Stomach (tissue), 9 donors: ENCODE results near the gene CDH23. TPM values are rescaled to one million over a fixed set of nuclear protein-coding genes. Genes with fewer than 3 reads are reported as not detected.

Experiments
- DNase-seq, 2 donors: peaks; one replicate each; pipeline versions ENCODE4 v3.0.0 to v3.0.0-alpha.2; 2013 to 2019
- H3K27ac ChIP-seq, 5 donors: fragments of 200-600 bp in 4 of 5; sonication (generic) in 4 of 5; one replicate each; pipeline ENCODE4 v1.5.1; 2013 to 2019; ENCODE audit warnings: mild to moderate bottlenecking in 1 of 5, moderate library complexity in 1 of 5
- H3K27me3 ChIP-seq, 3 donors: fragments of 200-600 bp; sonication (generic); one replicate each; pipeline ENCODE4 v1.5.1; 2017 to 2019; ENCODE audit warnings: mixed run types in 1 of 3
- H3K36me3 ChIP-seq, 4 donors: fragments of 200-600 bp; sonication (generic); 1 replicate in 3 of 4; 2 replicates in 1 of 4; pipeline ENCODE4 v1.5.1; 2016 to 2019
- H3K4me1 ChIP-seq, 4 donors: fragments of 200-600 bp; sonication (generic); one replicate each; pipeline ENCODE4 v1.5.1; 2016 to 2019
- H3K4me3 ChIP-seq, 4 donors: fragments of 200-600 bp; sonication (generic) in 3 of 4; one replicate each; pipeline ENCODE4 v1.5.1; 2016 to 2019; ENCODE audit warnings: mild to moderate bottlenecking in 1 of 4
- H3K9me3 ChIP-seq, 4 donors: fragments of 200-600 bp; sonication (generic); one replicate each; pipeline ENCODE4 v1.5.1; 2016 to 2019
- CTCF ChIP-seq, 7 experiments: fragments of 450-650 bp in 4 of 7; fragments of 200-600 bp in 3 of 7; sonication (generic) in 3 of 7; IDR thresholded peaks; one replicate each; pipeline ENCODE4 v1.5.1; 2016 to 2019; ENCODE audit warnings: antibody characterized with exemption in 7 of 7, control low read depth in 2 of 7, mild to moderate bottlenecking in 1 of 7
- EP300 ChIP-seq: sonication (generic); formaldehyde crosslinking; IDR thresholded peaks from one replicate; pipeline ENCODE4 v1.6.1; 2017; ENCODE audit warnings: antibody characterized with exemption
- POLR2A ChIP-seq, 4 donors: fragments of 450-650 bp; IDR thresholded peaks; one replicate each; pipeline ENCODE4 v1.6.1; 2016; ENCODE audit warnings: antibody characterized with exemption in 4 of 4, control low read depth in 2 of 4, mild to moderate bottlenecking in 1 of 4, moderate library complexity in 1 of 4
- POLR2AphosphoS5 ChIP-seq, 3 donors: sonication (generic); formaldehyde crosslinking; IDR thresholded peaks; one replicate each; pipeline ENCODE4 v1.6.1; 2016; ENCODE audit warnings: antibody characterized with exemption in 3 of 3
- WGBS, 5 donors: extraction: QIAGEN DNeasy Blood & Tissue Kit in 3 of 5; methylation state at CpG; one replicate each; pipeline versions ENCODE4 v1.1.5 to v1.1.7; 2013 to 2018; 5-methylcytosine and 5-hydroxymethylcytosine counted together
- intact Hi-C: fragments of 100-400 bp; cut with DNase I; formaldehyde crosslinking; loops from one replicate; pipeline ENCODE4 v1.15.1; 2023; ENCODE audit warnings: low total_unique reads
- polyA plus RNA-seq, 3 donors: library from polyadenylated mRNA; stranded (reverse); fragments of 200-250 nt; gene quantifications; one replicate each; pipeline ENCODE4 v1.2.3, GENCODE V29; 2013
- total RNA-seq, 5 donors: library from RNA; depleted of rRNA; stranded (reverse); fragments of >200 nt; gene quantifications; one replicate each; pipeline versions ENCODE4 v1.1.0 to v1.2.3, GENCODE V29; 2014 to 2016
- donor health status: healthy with polysubstance abuse.
- donor health status: Bipolar disorder and iron deficiency.
- donor health status: healthy.

Gene CDH23
- total and polyA plus RNA-seq, 8 donors: 0.31 to 8.2 (median 2.2) TPM

- no peaks in the 10 kb centered on the region for H3K9me3 ChIP-seq
- peaks cover 0 to 23% (median 9%) of the 10 kb centered on the region in 3 donors for H3K27me3 ChIP-seq
- TF ChIP-seq CTCF (IDR thresholded peaks at IDR 0.05) (no peak), POLR2AphosphoS5 (IDR thresholded peaks at IDR 0.05) (no peak), POLR2A (IDR thresholded peaks at IDR 0.05) (no peak), EP300 (no peak)
- WGBS, 5 donors: 76 to 86% (median 80%) methylated on average over 5 of the region's 5 CpGs
- no peak for DNase-seq
- H3K4me3 ChIP-seq: no peak overlapping the region
- H3K27ac ChIP-seq: no peak overlapping the region
- intact Hi-C loops: loop anchor here (5.0 kb wide), 1 partner anchor 424 kb away; no protein-coding TSS in a partner anchor
- no peaks in the 10 kb centered on the region for H3K4me1 ChIP-seq
- H3K36me3 ChIP-seq: no peaks in the 10 kb centered on the region
Measured at GRCh38 chr10:71388171-71388570, 8.5 kb upstream of the CDH23 start.

GRCh38 chr10:71388583-71389310, 8.0 kb upstream of the CDH23 start:
- H3K9me3 ChIP-seq: no peaks in the 10 kb centered on the region
- intact Hi-C loops: loop anchor here (5.0 kb wide), 1 partner anchor 424 kb away; no protein-coding TSS in a partner anchor
- H3K36me3 ChIP-seq: no peaks in the 10 kb centered on the region
- no peak for DNase-seq
- H3K4me1 ChIP-seq: no peaks in the 10 kb centered on the region
- TF ChIP-seq POLR2AphosphoS5 (IDR thresholded peaks at IDR 0.05): no peak
- no peak for TF ChIP-seq EP300
- no peak for TF ChIP-seq CTCF (IDR thresholded peaks at IDR 0.05)
- TF ChIP-seq POLR2A (IDR thresholded peaks at IDR 0.05): no peak
- peaks cover 0 to 29% (median 9%) of the 10 kb centered on the region in 3 donors for H3K27me3 ChIP-seq
- H3K27ac ChIP-seq: no peak overlapping the region
- 75 to 88% (median 84%) methylated on average over 8 of the region's 8 CpGs for WGBS, 5 donors
- H3K4me3 ChIP-seq: no peak overlapping the region

- no peak overlapping the region for H3K27ac ChIP-seq
- DNase-seq: no peak
- peaks cover 0 to 30% (median 9%) of the 10 kb centered on the region in 3 donors for H3K27me3 ChIP-seq
- no peaks in the 10 kb centered on the region for H3K36me3 ChIP-seq
- intact Hi-C loops: loop anchor here (5.0 to 10.0 kb wide), 2 partner anchors 315 to 422 kb away; no protein-coding TSS in a partner anchor
- H3K4me1 ChIP-seq: no peaks in the 10 kb centered on the region
- no peaks in the 10 kb centered on the region for H3K9me3 ChIP-seq
- TF ChIP-seq EP300: no peak
- TF ChIP-seq CTCF (IDR thresholded peaks at IDR 0.05): no peak
- TF ChIP-seq POLR2AphosphoS5 (IDR thresholded peaks at IDR 0.05): no peak
- no peak for TF ChIP-seq POLR2A (IDR thresholded peaks at IDR 0.05)
- WGBS, 5 donors: 80 to 86% (median 81%) methylated on average over 13 to 14 of the region's 14 CpGs
- no peak overlapping the region for H3K4me3 ChIP-seq
Measured at GRCh38 chr10:71389768-71390460, 6.8 kb upstream of the CDH23 start.

- Histone ChIP-seq H3K27me3 (peaks cover 0 to 34% (median 9%) of the 10 kb centered on the region in 3 donors), H3K27ac (no peak overlapping the region), H3K4me3 (no peak overlapping the region), H3K36me3 (no peaks in the 10 kb centered on the region), H3K4me1 (no peaks in the 10 kb centered on the region), H3K9me3 (no peaks in the 10 kb centered on the region)
- intact Hi-C loops: loop anchor here (10.0 kb wide), 1 partner anchor 314 kb away; no protein-coding TSS in a partner anchor
- DNase-seq: peak in 1 of 2 donors; percentile 51
- WGBS, 5 donors: 11 to 20% (median 15%) methylated on average over 7 to 10 of the region's 10 CpGs
- TF ChIP-seq POLR2A (IDR thresholded peaks at IDR 0.05) (no peak), CTCF (IDR thresholded peaks at IDR 0.05) (no peak), POLR2AphosphoS5 (IDR thresholded peaks at IDR 0.05) (no peak), EP300 (no peak)
Measured at GRCh38 chr10:71390461-71390835, 6.3 kb upstream of the CDH23 start.
